ENCODE data around the gene CCL13.

The CCL13 gene

DNA sequence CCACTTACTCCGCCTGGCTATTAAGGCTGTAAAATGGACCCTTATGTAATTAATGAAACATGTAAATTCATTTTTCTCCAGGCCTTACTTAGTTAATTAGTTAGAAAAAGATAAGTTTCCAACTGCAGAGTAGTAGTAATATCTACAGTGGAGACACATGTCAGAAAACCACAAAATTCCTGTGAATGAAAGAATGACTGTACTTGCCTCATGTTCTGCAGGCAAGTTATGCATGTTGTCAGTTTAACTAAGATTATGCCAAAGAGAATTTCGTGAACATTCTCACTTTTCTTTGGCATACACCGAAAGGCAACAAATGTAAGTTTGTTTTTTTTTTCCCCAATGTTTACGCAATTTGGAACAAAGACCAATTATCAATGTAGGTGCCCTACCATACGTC lies 23.6 kb downstream of the CCL13 start:
- TF ChIP-seq, protein P1, sequence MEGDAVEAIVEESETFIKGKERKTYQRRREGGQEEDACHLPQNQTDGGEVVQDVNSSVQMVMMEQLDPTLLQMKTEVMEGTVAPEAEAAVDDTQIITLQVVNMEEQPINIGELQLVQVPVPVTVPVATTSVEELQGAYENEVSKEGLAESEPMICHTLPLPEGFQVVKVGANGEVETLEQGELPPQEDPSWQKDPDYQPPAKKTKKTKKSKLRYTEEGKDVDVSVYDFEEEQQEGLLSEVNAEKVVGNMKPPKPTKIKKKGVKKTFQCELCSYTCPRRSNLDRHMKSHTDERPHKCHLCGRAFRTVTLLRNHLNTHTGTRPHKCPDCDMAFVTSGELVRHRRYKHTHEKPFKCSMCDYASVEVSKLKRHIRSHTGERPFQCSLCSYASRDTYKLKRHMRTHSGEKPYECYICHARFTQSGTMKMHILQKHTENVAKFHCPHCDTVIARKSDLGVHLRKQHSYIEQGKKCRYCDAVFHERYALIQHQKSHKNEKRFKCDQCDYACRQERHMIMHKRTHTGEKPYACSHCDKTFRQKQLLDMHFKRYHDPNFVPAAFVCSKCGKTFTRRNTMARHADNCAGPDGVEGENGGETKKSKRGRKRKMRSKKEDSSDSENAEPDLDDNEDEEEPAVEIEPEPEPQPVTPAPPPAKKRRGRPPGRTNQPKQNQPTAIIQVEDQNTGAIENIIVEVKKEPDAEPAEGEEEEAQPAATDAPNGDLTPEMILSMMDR (conservative IDR thresholded peaks at IDR 0.05; ENCODE audit: control insufficient read depth, insufficient read depth, low read depth, low read length), result no peak
- DNase-seq (ENCODE audit: low read depth), result no peak
- no peak overlapping the region for H3K4me3 ChIP-seq (ENCODE audit: control insufficient read depth, low read depth, low read length)

- no peak overlapping the region for H3K4me3 ChIP-seq (ENCODE audit: control insufficient read depth, low read depth, low read length)
- no peak for DNase-seq (ENCODE audit: low read depth)
- TF ChIP-seq, protein P1 (conservative IDR thresholded peaks at IDR 0.05; ENCODE audit: control insufficient read depth, insufficient read depth, low read depth, low read length), result no peak
Measured at GRCh38 chr17:34382621-34383124, 26.4 kb downstream of the CCL13 start.

DNA sequence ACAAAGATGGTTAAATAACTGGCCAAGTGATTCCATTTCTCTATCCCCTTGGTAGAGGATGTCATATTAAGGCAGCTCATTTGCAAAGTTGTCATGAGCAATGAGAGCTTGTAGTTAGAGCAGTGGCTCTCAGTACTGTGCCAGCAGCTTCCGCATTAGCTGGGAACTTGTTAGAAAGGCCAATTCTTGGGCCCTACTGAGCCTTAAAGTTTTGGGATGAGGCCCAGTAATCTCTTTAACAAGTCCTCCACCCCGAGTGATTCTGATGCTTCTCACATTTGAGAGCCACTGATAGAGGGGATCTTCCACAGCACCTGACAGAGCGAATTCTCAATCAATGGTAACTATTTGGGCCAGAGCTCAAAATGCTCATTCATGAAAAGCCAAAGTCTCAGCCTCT lies 26.9 kb downstream of the CCL13 start:
- TF ChIP-seq, protein P1 (conservative IDR thresholded peaks at IDR 0.05; ENCODE audit: control insufficient read depth, insufficient read depth, low read depth, low read length), result no peak
- no peak for DNase-seq (ENCODE audit: low read depth)

GRCh38 chr17:34384271-34384670 lies 28.0 kb downstream of the CCL13 start:
- TF ChIP-seq, protein P1 (conservative IDR thresholded peaks at IDR 0.05; ENCODE audit: control insufficient read depth, insufficient read depth, low read depth, low read length), result no peak
- DNase-seq (ENCODE audit: low read depth), result no peak
- no peak overlapping the region for H3K4me3 ChIP-seq (ENCODE audit: control insufficient read depth, low read depth, low read length)

More for the DNA sequence above, 26.9 kb downstream of the CCL13 start:
- no peak overlapping the region for H3K4me3 ChIP-seq (ENCODE audit: control insufficient read depth, low read depth, low read length)

DNA sequence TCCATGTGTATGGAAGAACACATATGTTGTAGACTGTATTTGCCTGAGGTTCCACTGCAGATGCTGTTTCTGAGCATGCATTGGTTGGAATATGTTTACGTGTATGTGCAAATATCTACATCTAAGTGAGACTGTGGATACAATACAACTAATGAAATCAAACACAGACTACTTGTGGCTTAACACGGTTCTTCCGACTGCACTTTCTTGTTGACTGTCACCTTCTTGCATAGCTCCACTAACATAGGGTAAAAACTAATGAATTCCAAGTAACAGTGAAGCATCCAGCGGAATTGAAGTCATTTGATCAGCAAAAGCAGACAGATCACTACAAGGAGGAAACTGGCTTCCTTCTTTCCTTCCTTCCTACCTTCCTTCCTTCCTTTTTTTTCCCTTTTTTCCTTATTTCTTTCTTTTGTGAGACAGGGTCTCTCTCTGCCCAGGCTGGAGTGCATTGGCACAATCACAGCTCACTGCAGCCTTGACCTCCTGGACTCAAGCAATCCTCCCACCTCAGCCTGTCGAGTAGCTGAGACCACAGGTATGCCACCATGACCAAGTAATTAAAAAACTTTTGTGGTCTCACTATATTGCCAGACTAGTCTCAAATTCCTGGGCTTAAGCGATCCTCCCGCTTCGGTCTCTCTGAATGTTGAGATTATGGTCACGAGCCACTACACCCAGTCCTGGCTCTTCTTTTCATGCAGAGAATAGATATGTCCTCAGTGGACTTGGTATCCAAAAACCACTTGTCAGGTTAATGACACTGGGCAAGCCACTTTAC lies 28.7 kb downstream of the CCL13 start:
- no peak overlapping the region for H3K4me3 ChIP-seq (ENCODE audit: control insufficient read depth, low read depth, low read length)
- no peak for DNase-seq (ENCODE audit: low read depth)
- TF ChIP-seq, protein P1 (conservative IDR thresholded peaks at IDR 0.05; ENCODE audit: control insufficient read depth, insufficient read depth, low read depth, low read length), result no peak

- DNase-seq (ENCODE audit: low read depth), result no peak
- TF ChIP-seq, protein P1 (conservative IDR thresholded peaks at IDR 0.05; ENCODE audit: control insufficient read depth, insufficient read depth, low read depth, low read length), result no peak
- H3K4me3 ChIP-seq (ENCODE audit: control insufficient read depth, low read depth, low read length), result no peak overlapping the region
Measured at GRCh38 chr17:34386343-34386696, 30.0 kb downstream of the CCL13 start.

Data from fibroblast of mammary gland (primary cell).